ENCODE measurements around the gene CCDC27. TPM values are rescaled to one million over a fixed set of nuclear protein-coding genes. Genes with fewer than 3 reads are reported as not detected.

CCDC27 gene
- total RNA-seq, 6 experiments from 2014 or later, result not detected

DNA sequence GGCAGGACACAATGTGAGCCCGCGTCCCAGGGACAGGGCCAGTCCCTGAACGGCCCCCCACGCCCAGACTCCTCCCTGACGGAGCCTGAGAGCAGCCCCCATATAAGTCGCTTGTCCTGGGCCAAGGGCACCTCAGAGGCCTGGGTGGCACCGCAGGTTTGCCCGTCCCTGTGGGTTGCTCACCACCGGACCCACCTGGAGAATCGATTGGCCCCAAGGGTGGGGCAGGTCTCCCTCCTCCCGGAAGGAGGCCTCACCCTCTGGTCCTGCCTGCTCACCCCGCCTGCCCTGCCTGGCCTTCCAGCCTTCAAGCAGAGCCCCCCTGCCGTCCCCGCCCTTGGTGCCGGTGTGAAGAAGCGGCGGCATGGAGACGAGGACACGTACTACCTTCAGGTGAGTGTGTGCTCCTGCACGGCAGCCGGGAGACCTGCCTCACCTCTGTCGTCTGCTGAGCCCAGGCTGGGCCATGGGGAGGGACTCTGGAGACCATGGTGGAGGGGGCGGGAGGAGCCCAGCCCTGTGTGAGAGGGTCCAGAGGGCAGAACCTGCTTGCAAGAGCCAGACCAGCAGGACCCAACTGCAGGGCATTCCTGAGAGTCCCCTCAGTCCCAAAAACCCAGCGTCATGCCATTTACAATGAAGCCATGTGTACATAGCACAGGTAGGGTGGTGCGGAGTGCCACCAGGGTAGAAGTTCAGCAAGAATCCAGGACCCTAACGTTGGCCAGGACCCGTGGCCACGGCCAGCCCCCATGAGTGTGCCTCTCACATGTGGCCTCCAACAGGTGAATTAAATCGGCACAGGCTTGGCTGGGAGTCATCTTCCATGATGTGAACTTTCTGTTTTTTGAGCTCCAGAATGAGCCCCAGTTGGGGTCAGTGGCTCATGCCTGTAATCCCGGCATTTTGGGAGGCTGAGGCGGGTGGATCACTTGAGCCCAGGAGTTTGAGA lies 24.1 kb upstream of the CCDC27 start:
- ATAC-seq (no peak), DNase-seq (no peak)
- no peaks in the 10 kb centered on the region for H3K4me1 ChIP-seq
- no peak overlapping the region for H3K4me3 ChIP-seq
- no peaks in the 10 kb centered on the region for H3K36me3 ChIP-seq
- no peaks in the 10 kb centered on the region for H3K27me3 ChIP-seq
- WGBS (ENCODE audit: insufficient coverage, low coverage, low lambda C conversion rate, missing lambda C conversion rate), result 83% methylated on average over 6 of the region's 31 CpGs
- no peak overlapping the region for H3K27ac ChIP-seq
- TF ChIP-seq, protein P1, sequence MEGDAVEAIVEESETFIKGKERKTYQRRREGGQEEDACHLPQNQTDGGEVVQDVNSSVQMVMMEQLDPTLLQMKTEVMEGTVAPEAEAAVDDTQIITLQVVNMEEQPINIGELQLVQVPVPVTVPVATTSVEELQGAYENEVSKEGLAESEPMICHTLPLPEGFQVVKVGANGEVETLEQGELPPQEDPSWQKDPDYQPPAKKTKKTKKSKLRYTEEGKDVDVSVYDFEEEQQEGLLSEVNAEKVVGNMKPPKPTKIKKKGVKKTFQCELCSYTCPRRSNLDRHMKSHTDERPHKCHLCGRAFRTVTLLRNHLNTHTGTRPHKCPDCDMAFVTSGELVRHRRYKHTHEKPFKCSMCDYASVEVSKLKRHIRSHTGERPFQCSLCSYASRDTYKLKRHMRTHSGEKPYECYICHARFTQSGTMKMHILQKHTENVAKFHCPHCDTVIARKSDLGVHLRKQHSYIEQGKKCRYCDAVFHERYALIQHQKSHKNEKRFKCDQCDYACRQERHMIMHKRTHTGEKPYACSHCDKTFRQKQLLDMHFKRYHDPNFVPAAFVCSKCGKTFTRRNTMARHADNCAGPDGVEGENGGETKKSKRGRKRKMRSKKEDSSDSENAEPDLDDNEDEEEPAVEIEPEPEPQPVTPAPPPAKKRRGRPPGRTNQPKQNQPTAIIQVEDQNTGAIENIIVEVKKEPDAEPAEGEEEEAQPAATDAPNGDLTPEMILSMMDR (IDR thresholded peaks at IDR 0.05), result no peak
- TF ChIP-seq POLR2A (IDR thresholded peaks at IDR 0.05), result no peak
- intact Hi-C loops (cut with DNase I), result no loop called here
- H3K9me3 ChIP-seq, result no peaks in the 10 kb centered on the region

DNA sequence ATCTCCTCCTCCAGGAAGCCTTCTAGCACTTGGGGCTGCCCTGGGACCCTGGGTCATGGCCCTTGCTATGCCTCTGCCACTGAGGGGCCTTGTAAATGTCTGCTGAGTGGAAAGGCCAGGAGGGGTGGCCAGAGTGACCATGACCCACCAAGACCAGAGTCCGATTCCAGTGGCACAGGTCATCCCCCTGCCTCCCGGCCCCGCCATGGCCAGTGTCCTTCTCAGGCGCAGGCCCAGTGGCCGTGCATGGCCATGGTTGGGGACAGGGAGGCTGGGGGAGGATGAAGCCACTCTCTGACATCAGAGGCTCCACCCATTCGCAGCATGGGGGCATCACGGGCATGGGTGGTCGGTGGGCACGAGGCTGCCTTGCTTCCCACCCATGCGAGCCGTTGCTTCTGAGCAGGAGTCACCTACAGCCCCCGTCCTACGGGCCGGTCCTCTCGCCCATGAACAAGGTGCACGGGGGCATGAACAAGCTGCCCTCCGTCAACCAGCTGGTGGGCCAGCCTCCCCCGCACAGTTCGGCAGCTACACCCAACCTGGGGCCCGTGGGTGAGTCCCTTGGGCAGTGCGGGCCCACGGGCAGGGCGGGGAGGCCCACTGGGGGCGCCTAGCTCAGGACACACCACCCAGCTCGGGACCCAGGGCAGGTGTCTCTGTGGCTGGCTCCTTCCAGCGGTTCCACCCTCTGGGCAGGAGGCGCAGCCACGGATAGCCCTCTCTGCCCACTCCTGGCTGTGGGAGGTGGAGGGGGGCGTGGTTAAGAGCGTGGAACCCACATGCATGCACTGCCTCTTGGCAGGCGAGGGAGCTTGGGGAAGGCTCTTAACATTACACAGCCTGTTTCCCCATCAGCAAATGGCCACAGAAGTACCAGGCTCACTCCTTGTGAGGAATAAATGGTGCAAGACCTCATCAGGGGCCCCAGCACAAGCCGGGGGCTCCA lies 22.4 kb upstream of the CCDC27 start:
- no peak for ATAC-seq
- Histone ChIP-seq H3K36me3 (no peaks in the 10 kb centered on the region), H3K27ac (no peak overlapping the region), H3K4me1 (peaks cover 0 to 8% (median 0%) of the 10 kb centered on the region in 4 donors), H3K4me3 (no peak overlapping the region), H3K27me3 (no peaks in the 10 kb centered on the region), H3K9me3 (no peaks in the 10 kb centered on the region)
- DNase-seq, result no peak
- 20% methylated on average over 1 of the region's 32 CpGs for WGBS (ENCODE audit: insufficient coverage, low coverage, low lambda C conversion rate, missing lambda C conversion rate)
- no peak for TF ChIP-seq POLR2A (IDR thresholded peaks at IDR 0.05)
- TF ChIP-seq, protein P1 (IDR thresholded peaks at IDR 0.05), result no peak
- intact Hi-C loops (cut with DNase I), result no loop called here

DNA sequence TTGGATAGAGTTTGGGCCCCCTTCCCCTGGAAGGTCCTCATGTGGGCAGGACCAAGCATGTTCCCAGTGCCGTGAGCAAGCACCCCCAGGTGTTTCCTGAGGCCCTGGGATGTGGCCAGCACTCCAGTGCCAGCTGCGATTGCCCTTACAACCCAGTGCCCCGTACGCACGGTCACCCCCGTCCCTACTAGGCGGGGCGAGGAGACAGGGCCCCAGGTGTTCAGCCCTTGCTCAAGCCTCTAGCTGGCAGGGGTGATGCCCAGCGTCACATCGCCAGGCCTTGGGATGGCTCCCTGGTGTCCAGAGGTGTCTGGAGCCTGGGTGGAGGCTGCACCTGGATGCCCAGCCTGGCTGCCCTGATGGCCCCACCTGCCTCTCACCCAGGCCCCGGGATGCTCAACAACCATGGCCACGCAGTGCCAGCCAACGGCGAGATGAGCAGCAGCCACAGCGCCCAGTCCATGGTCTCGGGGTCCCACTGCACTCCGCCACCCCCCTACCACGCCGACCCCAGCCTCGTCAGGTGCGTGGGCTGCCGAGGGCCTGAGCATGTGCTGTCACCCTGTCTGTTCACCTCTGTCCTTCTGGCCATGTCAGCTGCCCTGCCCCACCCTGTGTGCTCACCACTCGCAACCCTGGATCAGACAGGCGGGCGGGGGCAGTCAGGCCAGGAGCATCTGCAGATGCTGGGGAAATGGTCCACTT lies 21.6 kb upstream of the CCDC27 start:
- H3K27me3 ChIP-seq, result no peaks in the 10 kb centered on the region
- no peak overlapping the region for H3K27ac ChIP-seq
- ATAC-seq (no peak), DNase-seq (no peak)
- H3K9me3 ChIP-seq, result no peaks in the 10 kb centered on the region
- no peak for TF ChIP-seq POLR2A (IDR thresholded peaks at IDR 0.05)
- TF ChIP-seq, protein P1 (IDR thresholded peaks at IDR 0.05), result no peak
- no peaks in the 10 kb centered on the region for H3K36me3 ChIP-seq
- no CpG with 5 or more reads among the region's 25 CpGs for WGBS (ENCODE audit: insufficient coverage, low coverage, low lambda C conversion rate, missing lambda C conversion rate)
- no peak overlapping the region for H3K4me3 ChIP-seq
- peaks cover 0 to 8% (median 0%) of the 10 kb centered on the region in 4 donors for H3K4me1 ChIP-seq
- intact Hi-C loops (cut with DNase I), result no loop called here

Data from right lobe of liver (tissue), 6 donors.